Right cardiac atrium (tissue), 5 donors: ENCODE data around the gene NEIL1. TPM values are rescaled to one million over a fixed set of nuclear protein-coding genes. Genes with fewer than 3 reads are reported as not detected.
"Not testable (repeated sequence)": the region's sequence is repeated elsewhere in the genome, so short reads cannot be mapped to it uniquely, and the experiment has no call there.

ENCODE experiments used
- ATAC-seq, 2 donors: fragments of 200-7000 bp; cut with Tn5 transposase; one replicate each; pipeline versions ENCODE4 v1.8.0 to v1.9.1; 2020; ENCODE audit warnings: moderate library complexity in 2 of 2, mild to moderate bottlenecking in 1 of 2
- DNase-seq, 3 donors: peaks; one replicate each; pipeline ENCODE4 v3.0.0-alpha.2; 2020
- H3K27ac ChIP-seq: one replicate; pipeline ENCODE4 v1.5.1; 2013; ENCODE audit warnings: mild to moderate bottlenecking, low read length, control low read depth, moderate library complexity
- H3K27me3 ChIP-seq: one replicate; pipeline ENCODE4 v1.6.1; 2013; ENCODE audit not compliant: control insufficient read depth, insufficient read depth
- H3K4me1 ChIP-seq: one replicate; pipeline ENCODE4 v1.6.1; 2013; ENCODE audit warnings: low read length; ENCODE audit not compliant: control insufficient read depth, insufficient read depth
- H3K4me3 ChIP-seq: one replicate; pipeline ENCODE4 v1.5.1; 2013; ENCODE audit warnings: low read length, control low read depth
- H3K9me3 ChIP-seq: one replicate; pipeline ENCODE4 v1.6.1; 2013; ENCODE audit warnings: low read length; ENCODE audit not compliant: control insufficient read depth
- WGBS: extraction: QIAGEN DNeasy Blood & Tissue Kit; methylation state at CpG from one replicate; pipeline ENCODE4 v1.1.7; 2013; 5-methylcytosine and 5-hydroxymethylcytosine counted together
- intact Hi-C, 4 donors: fragments of 100-400 bp; cut with DNase I; formaldehyde crosslinking; loops; one replicate each; pipeline versions ENCODE4 v1.11.0 to v1.14.0; 2022 to 2023
- polyA plus RNA-seq: library from polyadenylated mRNA; stranded (reverse); fragments of 200-250 nt; gene quantifications from one replicate; pipeline ENCODE4 v1.2.3, GENCODE V29; 2013
- total RNA-seq, 4 donors: library from RNA; stranded (reverse); fragmentation: NEBNext Ultra II Directional; extraction: Animal tissue kit (Norgen Biotek cat#: 25700); gene quantifications; one replicate each; pipeline ENCODE4 v1.2.1, GENCODE V29; 2021
- donor health status: healthy with polysubstance abuse.
- donor health status: DM: no; HTN: yes; CAD: no.
- donor health status: DM: no; HTN: no; CAD: no.
- donor health status: DM: no; HTN: yes; CAD: no; lungs with severe emphysema.
- donor health status: DM: yes; HTN: yes; CAD: no.

The NEIL1 gene
- total and polyA plus RNA-seq, 5 donors, result 12.2 to 22.3 (median 14.9) TPM

GRCh38 chr15:75313116-75313845, 33.6 kb upstream of the NEIL1 start:
- WGBS, result 82% methylated on average over 13 of the region's 13 CpGs
- H3K27me3 ChIP-seq, result no peaks in the 10 kb centered on the region
- no peak overlapping the region for H3K27ac ChIP-seq
- DNase-seq (no peak), ATAC-seq (no peak)
- no peak overlapping the region for H3K4me3 ChIP-seq
- H3K4me1 ChIP-seq, result no peaks in the 10 kb centered on the region
- intact Hi-C loops, result no loop called here
- H3K9me3 ChIP-seq, result no peaks in the 10 kb centered on the region

DNA sequence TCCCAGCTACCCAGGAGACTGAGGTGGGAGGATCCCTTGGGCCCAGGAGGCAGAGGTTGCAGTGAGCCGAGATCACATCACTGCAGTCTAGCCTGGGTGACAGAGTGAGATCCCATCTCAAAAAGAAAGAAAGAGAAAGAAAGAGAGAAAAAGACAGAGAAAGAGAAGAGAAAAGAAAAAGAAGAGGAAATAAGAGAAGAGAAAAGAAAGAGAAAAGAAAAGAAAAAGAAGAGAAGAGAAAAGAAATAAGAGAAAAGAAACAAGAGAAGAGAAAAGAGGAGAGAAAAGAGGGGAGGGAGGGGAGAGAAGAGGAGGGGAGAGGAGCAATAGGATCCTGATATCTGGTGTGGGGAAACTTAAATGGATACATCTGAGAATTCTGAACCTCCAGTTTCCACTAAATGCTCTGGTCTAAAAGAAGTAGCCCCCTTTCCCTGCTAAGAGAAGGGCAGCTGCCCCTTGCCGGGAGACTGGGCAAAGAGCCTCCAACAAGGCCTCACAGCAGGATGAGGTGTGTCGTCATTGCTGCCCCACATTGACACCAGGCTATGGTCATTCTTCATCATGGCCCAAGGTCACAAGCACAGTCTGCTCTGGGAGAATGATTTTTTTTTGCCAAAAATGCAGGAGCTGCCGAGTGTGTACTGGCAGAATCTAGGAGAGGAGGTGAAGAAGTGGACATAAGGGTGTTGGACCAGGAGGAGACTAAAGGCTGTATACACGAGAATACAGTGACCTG, 32.1 kb upstream of the NEIL1 start:
- intact Hi-C loops, result no loop called here

GRCh38 chr15:75319231-75319897, 27.5 kb upstream of the NEIL1 start:
- H3K4me1 ChIP-seq, H3K27me3 ChIP-seq, H3K27ac ChIP-seq, H3K9me3 ChIP-seq, H3K4me3 ChIP-seq, DNase-seq, intact Hi-C loops, ATAC-seq: not testable (repeated sequence)
- 76% methylated on average over 5 of the region's 5 CpGs for WGBS

More for the DNA sequence above, 32.1 kb upstream of the NEIL1 start:
- Histone ChIP-seq H3K27ac (no peak overlapping the region), H3K4me1 (no peaks in the 10 kb centered on the region), H3K4me3 (no peak overlapping the region), H3K27me3 (no peaks in the 10 kb centered on the region), H3K9me3 (no peaks in the 10 kb centered on the region)
- ATAC-seq (no peak), DNase-seq (no peak)
- WGBS, result 78% methylated on average over 5 of the region's 5 CpGs

DNA sequence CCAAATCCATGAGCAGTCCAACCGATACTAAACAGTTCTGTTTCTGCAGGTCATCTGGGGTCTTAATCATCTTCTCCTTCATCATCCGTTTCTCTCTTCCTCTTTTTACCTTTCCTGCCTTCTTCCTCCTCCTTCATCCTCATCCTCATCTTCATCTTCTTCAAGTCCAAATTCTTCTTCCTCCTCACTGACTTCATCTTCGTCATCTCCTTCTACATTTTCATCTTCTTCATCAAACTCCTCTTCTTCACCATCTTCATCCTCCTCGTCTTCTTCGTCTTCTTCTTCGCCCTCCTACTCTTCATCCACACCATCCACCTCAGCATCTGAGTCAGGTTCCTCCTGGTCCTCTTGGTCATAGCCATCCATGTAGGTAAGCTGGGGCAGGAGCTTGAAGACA, 25.1 kb upstream of the NEIL1 start:
- no peaks in the 10 kb centered on the region for H3K27me3 ChIP-seq
- WGBS, result 84% methylated on average over 6 of the region's 6 CpGs
- ATAC-seq (no peak), DNase-seq (no peak)
- no peak overlapping the region for H3K4me3 ChIP-seq
- intact Hi-C loops, result loop anchor here in 1 of 4 donors (10.0 kb wide), 1 partner anchor 87 kb away; no protein-coding TSS in a partner anchor
- no peaks in the 10 kb centered on the region for H3K4me1 ChIP-seq
- H3K9me3 ChIP-seq, result no peaks in the 10 kb centered on the region
- no peak overlapping the region for H3K27ac ChIP-seq

DNA sequence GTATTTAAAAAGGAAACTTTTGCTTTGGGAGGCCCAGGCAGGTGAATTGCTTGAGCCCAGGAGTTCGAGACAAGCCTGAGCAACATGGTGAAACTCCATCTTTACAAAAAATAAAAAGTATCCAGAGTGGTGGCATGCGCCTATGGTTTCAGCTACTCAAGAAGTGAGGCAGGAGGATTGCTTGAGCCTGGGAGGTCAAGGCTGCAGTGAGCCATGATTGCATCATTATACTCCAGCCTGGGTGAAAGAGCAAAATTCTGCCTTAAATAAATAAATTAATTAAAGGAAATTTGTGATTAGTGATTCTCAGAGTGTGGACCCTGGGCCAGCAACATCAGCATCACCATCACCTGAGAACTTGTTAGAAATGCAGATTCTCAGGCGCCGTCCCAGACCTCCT, 20.9 kb upstream of the NEIL1 start:
- no peak for ATAC-seq
- H3K27ac ChIP-seq, result no peak overlapping the region
- intact Hi-C loops, result loop anchor here in 1 of 4 donors (10.0 kb wide), 1 partner anchor 91 kb away; no protein-coding TSS in a partner anchor
- no peak for DNase-seq
- no peaks in the 10 kb centered on the region for H3K27me3 ChIP-seq
- no peak overlapping the region for H3K4me3 ChIP-seq
- no peaks in the 10 kb centered on the region for H3K9me3 ChIP-seq
- no peaks in the 10 kb centered on the region for H3K4me1 ChIP-seq
- 87% methylated on average over 4 of the region's 4 CpGs for WGBS

DNA sequence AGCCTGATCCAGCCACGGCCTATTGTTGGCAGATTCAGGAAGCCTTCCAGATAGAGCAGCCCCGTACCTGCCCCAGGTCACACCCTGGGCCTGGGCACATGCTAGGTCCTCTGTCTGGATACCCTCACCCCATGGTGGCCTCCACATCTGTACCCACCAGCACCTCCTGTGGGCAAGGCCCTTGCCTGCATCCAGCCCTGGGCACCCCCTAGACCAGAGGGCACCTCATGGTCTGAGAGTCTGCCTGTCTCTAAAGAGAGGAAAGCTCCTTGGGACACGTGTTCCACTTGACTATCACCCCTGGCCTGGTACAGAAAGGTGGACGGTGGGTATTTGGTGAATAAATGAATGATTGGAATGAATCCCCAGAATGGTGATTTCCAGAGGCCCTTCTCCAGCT, 19.8 kb upstream of the NEIL1 start:
- ATAC-seq (no peak), DNase-seq (no peak)
- no peaks in the 10 kb centered on the region for H3K9me3 ChIP-seq
- no peak overlapping the region for H3K27ac ChIP-seq
- 83% methylated on average over 4 of the region's 4 CpGs for WGBS
- H3K4me1 ChIP-seq, result no peaks in the 10 kb centered on the region
- intact Hi-C loops, result loop anchor here in 1 of 4 donors (10.0 kb wide), 1 partner anchor 92 kb away; no protein-coding TSS in a partner anchor
- H3K4me3 ChIP-seq, result no peak overlapping the region
- no peaks in the 10 kb centered on the region for H3K27me3 ChIP-seq

- H3K4me1 ChIP-seq, result no peaks in the 10 kb centered on the region
- H3K27ac ChIP-seq, result no peak overlapping the region
- H3K9me3 ChIP-seq, result no peaks in the 10 kb centered on the region
- no peaks in the 10 kb centered on the region for H3K27me3 ChIP-seq
- H3K4me3 ChIP-seq, result no peak overlapping the region
- DNase-seq (no peak), ATAC-seq (no peak)
- 77% methylated on average over 3 of the region's 3 CpGs for WGBS
- intact Hi-C loops, result loop anchor here in 1 of 4 donors (10.0 kb wide), 1 partner anchor 93 kb away; no protein-coding TSS in a partner anchor
Measured at GRCh38 chr15:75327491-75327890, 19.3 kb upstream of the NEIL1 start.

- DNase-seq, result no peak
- intact Hi-C loops, result loop anchor here in 1 of 4 donors (10.0 kb wide), 1 partner anchor 94 kb away; no protein-coding TSS in a partner anchor
- H3K27me3 ChIP-seq, result no peaks in the 10 kb centered on the region
- H3K4me1 ChIP-seq, result no peaks in the 10 kb centered on the region
- no peak for ATAC-seq
- H3K9me3 ChIP-seq, result no peaks in the 10 kb centered on the region
- H3K27ac ChIP-seq, result no peak overlapping the region
- WGBS, result 73% methylated on average over 10 of the region's 10 CpGs
- H3K4me3 ChIP-seq, result no peak overlapping the region
Measured at GRCh38 chr15:75328493-75329314, 18.1 kb upstream of the NEIL1 start.

DNA sequence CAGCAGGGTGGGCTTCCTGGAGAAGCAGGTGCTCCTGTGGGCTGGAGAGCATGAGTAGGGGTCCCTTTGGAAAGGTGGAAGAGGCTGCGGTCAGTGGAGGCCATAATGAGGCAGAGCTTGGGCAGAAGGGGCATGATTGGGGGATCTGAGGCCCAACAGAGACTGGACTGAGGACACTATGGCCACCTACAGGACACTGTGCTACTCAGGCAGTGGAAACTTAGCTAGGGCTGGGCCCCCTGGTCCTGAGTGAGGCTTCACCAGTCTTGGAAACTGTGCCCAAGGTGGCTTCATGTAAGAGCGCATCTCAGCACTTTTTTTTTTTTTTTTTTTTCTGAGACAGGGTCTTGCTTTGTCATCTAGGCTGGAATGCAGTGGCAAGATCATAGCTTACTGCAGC, 17.3 kb upstream of the NEIL1 start:
- no peaks in the 10 kb centered on the region for H3K4me1 ChIP-seq
- DNase-seq (no peak), ATAC-seq (no peak)
- no peak overlapping the region for H3K4me3 ChIP-seq
- WGBS, result 90% methylated on average over 2 of the region's 2 CpGs
- intact Hi-C loops, result loop anchor here in 1 of 4 donors (10.0 kb wide), 1 partner anchor 95 kb away; no protein-coding TSS in a partner anchor
- H3K27me3 ChIP-seq, result no peaks in the 10 kb centered on the region
- H3K9me3 ChIP-seq, result no peaks in the 10 kb centered on the region
- H3K27ac ChIP-seq, result no peak overlapping the region

- WGBS, result 74% methylated on average over 7 of the region's 7 CpGs
- intact Hi-C loops, result not testable (repeated sequence)
Measured at GRCh38 chr15:75332093-75332492, 14.7 kb upstream of the NEIL1 start.

More at GRCh38 chr15:75332093-75332492, 14.7 kb upstream of the NEIL1 start:
- H3K4me1 ChIP-seq, H3K4me3 ChIP-seq, ATAC-seq, H3K27me3 ChIP-seq, H3K9me3 ChIP-seq, DNase-seq, H3K27ac ChIP-seq: not testable (repeated sequence)
